ENCODE results near the gene SLC12A3. TPM values are rescaled to one million over a fixed set of nuclear protein-coding genes. Genes with fewer than 3 reads are reported as not detected.
"Not testable (repeated sequence)": the region's sequence is repeated elsewhere in the genome, so short reads cannot be mapped to it uniquely, and the experiment has no call there.

SLC12A3 gene
- total and polyA plus RNA-seq, 2 donors (not counting 1 experiment from before 2014, with no cell fraction given): not detected

- TF ChIP-seq EZH2 (IDR thresholded peaks at IDR 0.05; ENCODE audit: low read length, missing control alignments) (no peak), CTCF (conservative IDR thresholded peaks at IDR 0.05 in 1 of 2, IDR thresholded peaks at IDR 0.05 in 1 of 2; ENCODE audit: low read depth in 1 of 2, low read length in 2 of 2) (no peak)
- no peaks in the 10 kb centered on the region for H3K9me3 ChIP-seq (ENCODE audit: control insufficient read depth, insufficient read depth, low read depth, low read length)
- H3K4me2 ChIP-seq (ENCODE audit: extremely low read depth, insufficient read depth, low read length): no peak overlapping the region
- no peak overlapping the region for H3K9ac ChIP-seq (ENCODE audit: insufficient read depth, low read length)
- no peaks in the 10 kb centered on the region for H3K4me1 ChIP-seq (ENCODE audit: control insufficient read depth, extremely low read depth, insufficient read depth, low read length)
- H3K27me3 ChIP-seq (ENCODE audit: control insufficient read depth, insufficient read depth, low read length): no peaks in the 10 kb centered on the region
- DNase-seq (ENCODE audit: low read depth in 2 of 2): no peak
- no peak overlapping the region for H3K4me3 ChIP-seq (replicated peaks in 1 of 4; ENCODE audit: control extremely low read depth in 1 of 4, insufficient read depth in 1 of 4, low read depth in 3 of 4, low read length in 4 of 4)
- no peak overlapping the region for H3K27ac ChIP-seq (ENCODE audit: insufficient read depth, low read length)
- H2AFZ ChIP-seq (ENCODE audit: low read length): no peak overlapping the region
- H4K20me1 ChIP-seq (ENCODE audit: control insufficient read depth, extremely low read depth, insufficient read depth, low read length): no peaks in the 10 kb centered on the region
- no peaks in the 10 kb centered on the region for H3K36me3 ChIP-seq (ENCODE audit: control insufficient read depth, insufficient read depth, low read length)
- H3K79me2 ChIP-seq (ENCODE audit: control insufficient read depth, insufficient read depth, low read length): no peaks in the 10 kb centered on the region
Observed at GRCh38 chr16:56883586-56883985, 18.6 kb downstream of the SLC12A3 start.

GRCh38 chr16:56884026-56884582 is 19.1 kb downstream of the SLC12A3 start:
- no peaks in the 10 kb centered on the region for H3K9me3 ChIP-seq (ENCODE audit: control insufficient read depth, insufficient read depth, low read depth, low read length)

GRCh38 chr16:56884929-56885328 is 19.9 kb downstream of the SLC12A3 start:
- not testable (repeated sequence) for H3K79me2 ChIP-seq (ENCODE audit: control insufficient read depth, insufficient read depth, low read length); H3K4me1 ChIP-seq (ENCODE audit: control insufficient read depth, extremely low read depth, insufficient read depth, low read length); H3K4me3 ChIP-seq (replicated peaks in 1 of 4; ENCODE audit: control extremely low read depth in 1 of 4, insufficient read depth in 1 of 4, low read depth in 3 of 4, low read length in 4 of 4); H3K4me2 ChIP-seq (ENCODE audit: extremely low read depth, insufficient read depth, low read length); H3K27ac ChIP-seq (ENCODE audit: insufficient read depth, low read length); DNase-seq (ENCODE audit: low read depth in 2 of 2); H3K27me3 ChIP-seq (ENCODE audit: control insufficient read depth, insufficient read depth, low read length); H3K9me3 ChIP-seq (ENCODE audit: control insufficient read depth, insufficient read depth, low read depth, low read length); H3K9ac ChIP-seq (ENCODE audit: insufficient read depth, low read length); H2AFZ ChIP-seq (ENCODE audit: low read length); H3K36me3 ChIP-seq (ENCODE audit: control insufficient read depth, insufficient read depth, low read length); H4K20me1 ChIP-seq (ENCODE audit: control insufficient read depth, extremely low read depth, insufficient read depth, low read length)

More at GRCh38 chr16:56884026-56884582, 19.1 kb downstream of the SLC12A3 start:
- Histone ChIP-seq H3K4me3 (replicated peaks in 1 of 4; ENCODE audit: control extremely low read depth in 1 of 4, insufficient read depth in 1 of 4, low read depth in 3 of 4, low read length in 4 of 4) (no peak overlapping the region), H3K79me2 (ENCODE audit: control insufficient read depth, insufficient read depth, low read length) (no peaks in the 10 kb centered on the region), H3K27ac (ENCODE audit: insufficient read depth, low read length) (no peak overlapping the region), H2AFZ (ENCODE audit: low read length) (no peak overlapping the region), H3K4me2 (ENCODE audit: extremely low read depth, insufficient read depth, low read length) (no peak overlapping the region), H3K4me1 (ENCODE audit: control insufficient read depth, extremely low read depth, insufficient read depth, low read length) (no peaks in the 10 kb centered on the region), H3K9ac (ENCODE audit: insufficient read depth, low read length) (no peak overlapping the region), H3K36me3 (ENCODE audit: control insufficient read depth, insufficient read depth, low read length) (no peaks in the 10 kb centered on the region), H4K20me1 (ENCODE audit: control insufficient read depth, extremely low read depth, insufficient read depth, low read length) (no peaks in the 10 kb centered on the region), H3K27me3 (ENCODE audit: control insufficient read depth, insufficient read depth, low read length) (no peaks in the 10 kb centered on the region)
- DNase-seq (ENCODE audit: low read depth in 2 of 2): no peak
- TF ChIP-seq EZH2 (IDR thresholded peaks at IDR 0.05; ENCODE audit: low read length, missing control alignments): no peak
- TF ChIP-seq CTCF (conservative IDR thresholded peaks at IDR 0.05 in 1 of 2, IDR thresholded peaks at IDR 0.05 in 1 of 2; ENCODE audit: low read depth in 1 of 2, low read length in 2 of 2): no peak

Data from fibroblast of lung (primary cell).